ENCODE measurements around the gene ANP32E. TPM values are rescaled to one million over a fixed set of nuclear protein-coding genes. Genes with fewer than 3 reads are reported as not detected.
"Not testable (repeated sequence)": the region's sequence is repeated elsewhere in the genome, so short reads cannot be mapped to it uniquely, and the experiment has no call there.

Gene ANP32E
- total and polyA plus RNA-seq, 9 of the 15 experiments (the other 6 are each of a cell fraction or from before 2014, with no cell fraction given), result 60.4 to 197 (median 104) TPM

DNA sequence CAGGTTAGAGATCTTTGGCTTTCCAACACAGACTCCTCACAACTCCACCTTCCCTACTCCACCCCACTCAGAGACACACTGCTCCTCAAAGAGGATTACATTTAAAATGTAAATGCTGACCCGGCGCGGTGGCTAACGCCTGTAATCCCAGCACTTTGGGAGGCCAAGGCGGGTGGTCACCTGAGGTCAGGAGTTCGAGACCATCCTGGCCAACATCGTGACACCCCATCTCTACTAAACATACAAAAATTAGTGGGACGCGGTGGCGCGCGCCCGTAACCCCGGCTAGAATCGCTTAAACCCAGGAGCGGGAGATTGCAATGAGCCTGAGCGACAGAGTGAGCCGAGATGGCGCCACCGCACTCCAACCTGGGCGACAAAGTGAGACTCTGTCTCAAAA lies 1.8 kb upstream of the ANP32E start:
- BruUV-seq (replicated peaks), result no TSS peak
- 93% methylated on average over 21 of the region's 21 CpGs for WGBS (ENCODE audit: insufficient coverage, low coverage, missing lambda C conversion rate)
- in situ Hi-C loops (cut with MboI) (no loop called here), intact Hi-C loops (cut with micrococcal nuclease) (no loop called here)
- Histone ChIP-seq H3K9me3 (replicated peaks; ENCODE audit: control insufficient read depth, insufficient read depth, low read depth, low read length) (no peaks in the 10 kb centered on the region), H3K9ac (ENCODE audit: insufficient read depth in 1 of 2, low read depth in 2 of 2, low read length in 2 of 2) (no peak overlapping the region), H3K79me2 (ENCODE audit: control insufficient read depth, insufficient read depth, low read length) (peaks cover 40% of the 10 kb centered on the region), H3K4me1 (replicated peaks in 1 of 2; ENCODE audit: control insufficient read depth in 2 of 2, insufficient read depth in 2 of 2, low read length in 2 of 2) (peaks cover 10 to 16% of the 10 kb centered on the region in 2 experiments; a peak in 4 of 5 replicates), H4K20me1 (replicated peaks; ENCODE audit: control insufficient read depth, insufficient read depth, low read length) (no peaks in the 10 kb centered on the region; the same call in 1 of the 2 replicates), H3K4me3 (no peak overlapping the region), H3K27ac (ENCODE audit: extremely low read depth, low read depth, low read length) (no peak overlapping the region), H2AFZ (ENCODE audit: low read depth, low read length) (no peak overlapping the region), H3K36me3 (ENCODE audit: control insufficient read depth, insufficient read depth, low read length) (peaks cover 5% of the 10 kb centered on the region; the same call in 1 of the 3 replicates), H3K9me1 (ENCODE audit: control insufficient read depth, insufficient read depth, low read length) (no peaks in the 10 kb centered on the region), H3K4me2 (ENCODE audit: insufficient read depth, low read length) (no peak overlapping the region), H3K27me3 (ENCODE audit: control insufficient read depth in 2 of 2, insufficient read depth in 2 of 2, low read length in 2 of 2) (no peaks in the 10 kb centered on the region)
- ATAC-seq (no peak), DNase-seq (ENCODE audit: extremely low read depth in 1 of 4, low spot score in 3 of 4) (no peak), FAIRE-seq (no peak)
- ChIA-PET CTCF (ENCODE audit: low intra/inter-chr PET ratio) (no interaction called here), POLR2A (interaction anchor here (0.6 kb wide), 1 partner anchor 72 kb away, joined by 3 read pairs; no protein-coding TSS in a partner anchor)
- TF ChIP-seq ZFX (CRISPR knock-in tag; IDR thresholded peaks at IDR 0.05), result no peak
- no peak for TF ChIP-seq GTF2E2 (tag; IDR thresholded peaks at IDR 0.05)
- peak in 1 of 2 experiments; percentile 28; a peak in 1 of 4 replicates for TF ChIP-seq MLLT1 (IDR thresholded peaks at IDR 0.05)
- TF ChIP-seq ZNF766 (CRISPR knock-in tag; conservative IDR thresholded peaks at IDR 0.05), result no peak

DNA sequence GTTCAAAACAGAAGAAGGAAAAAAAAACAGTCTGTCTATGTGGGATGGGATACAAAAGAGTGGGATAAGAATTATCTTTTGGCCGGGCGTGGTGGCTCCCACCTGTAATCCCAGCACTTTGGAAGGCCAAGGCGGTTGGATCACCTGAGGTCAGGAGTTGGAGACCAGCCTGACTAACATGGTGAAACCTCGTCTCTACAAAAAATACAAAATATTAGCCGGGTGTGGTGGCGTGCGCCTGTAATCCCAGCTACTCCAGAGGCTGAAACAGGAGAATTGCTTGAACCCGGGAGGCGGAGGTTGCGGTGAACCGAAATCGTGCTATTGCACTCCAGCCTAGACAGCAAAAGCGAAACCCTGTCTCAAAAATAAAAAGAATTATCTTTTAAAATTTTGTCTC lies 1.3 kb upstream of the ANP32E start:
- Histone ChIP-seq H3K4me2 (ENCODE audit: insufficient read depth, low read length) (peak overlapping the region; percentile 89; the same call in 1 of the 2 replicates), H3K4me1 (replicated peaks in 1 of 2; ENCODE audit: control insufficient read depth in 2 of 2, insufficient read depth in 2 of 2, low read length in 2 of 2) (peaks cover 13 to 16% of the 10 kb centered on the region in 2 experiments; a peak in 4 of 5 replicates), H3K79me2 (ENCODE audit: control insufficient read depth, insufficient read depth, low read length) (peaks cover 45% of the 10 kb centered on the region)
- DNase-seq (ENCODE audit: extremely low read depth in 1 of 4, low spot score in 3 of 4); H3K27ac ChIP-seq (ENCODE audit: extremely low read depth, low read depth, low read length); FAIRE-seq; in situ Hi-C loops (cut with MboI); H3K27me3 ChIP-seq (ENCODE audit: control insufficient read depth in 2 of 2, insufficient read depth in 2 of 2, low read length in 2 of 2); H3K9ac ChIP-seq (ENCODE audit: insufficient read depth in 1 of 2, low read depth in 2 of 2, low read length in 2 of 2); H2AFZ ChIP-seq (ENCODE audit: low read depth, low read length); H4K20me1 ChIP-seq (replicated peaks; ENCODE audit: control insufficient read depth, insufficient read depth, low read length); ATAC-seq; H3K9me3 ChIP-seq (replicated peaks; ENCODE audit: control insufficient read depth, insufficient read depth, low read depth, low read length); H3K9me1 ChIP-seq (ENCODE audit: control insufficient read depth, insufficient read depth, low read length); H3K36me3 ChIP-seq (ENCODE audit: control insufficient read depth, insufficient read depth, low read length); H3K4me3 ChIP-seq; CTCF ChIA-PET (ENCODE audit: low intra/inter-chr PET ratio); intact Hi-C loops (cut with micrococcal nuclease); BruUV-seq (replicated peaks): not testable (repeated sequence)
- 93% methylated on average over 13 of the region's 13 CpGs for WGBS (ENCODE audit: insufficient coverage, low coverage, missing lambda C conversion rate)
- POLR2A ChIA-PET, result interaction anchor here (0.6 to 1.0 kb wide), 3 partner anchors 10 to 73 kb away, joined by 3 read pairs; no protein-coding TSS in a partner anchor

Measured in K562 (cell line).